Mesendoderm (in vitro differentiated cells): ENCODE data around the gene NDUFB2.
A peak's percentile ranks its signal among the peaks of the same experiment; 100 is the strongest.
"Not testable (repeated sequence)": the region's sequence is repeated elsewhere in the genome, so short reads cannot be mapped to it uniquely, and the experiment has no call there.

Experiments used
- DNase-seq: peaks from one replicate; pipeline ENCODE4 v3.0.0; 2013
- H2AK5ac ChIP-seq: 2 replicates; pipeline ENCODE4 v1.6.1; 2013; ENCODE audit warnings: low read length, inconsistent platforms
- H2BK120ac ChIP-seq: 2 replicates; pipeline ENCODE4 v1.6.1; 2013; ENCODE audit warnings: low read depth, mild to moderate bottlenecking, low read length, moderate library complexity, mixed read lengths
- H2BK15ac ChIP-seq: replicated peaks from 2 replicates; pipeline ENCODE4 v1.6.1; 2013; ENCODE audit warnings: low read depth, mild to moderate bottlenecking, moderate library complexity
- H2BK5ac ChIP-seq: 2 replicates; pipeline ENCODE4 v1.6.1; 2013; ENCODE audit warnings: low read length, inconsistent platforms
- H3K18ac ChIP-seq: 2 replicates; pipeline ENCODE4 v1.6.1; 2013; ENCODE audit warnings: mild to moderate bottlenecking, low read length, mixed read lengths
- H3K23ac ChIP-seq: one replicate; pipeline ENCODE4 v1.6.1; 2013; ENCODE audit warnings: low read length
- H3K27ac ChIP-seq: 2 replicates; pipeline ENCODE4 v1.5.1; 2013; ENCODE audit warnings: low read depth, mild to moderate bottlenecking, inconsistent platforms, low read length, moderate library complexity
- H3K27me3 ChIP-seq: 2 replicates; pipeline ENCODE4 v1.6.1; 2013; ENCODE audit warnings: low read length, control low read depth, mild to moderate bottlenecking, inconsistent platforms; ENCODE audit not compliant: insufficient read depth, poor library complexity
- H3K36me3 ChIP-seq: 2 replicates; pipeline ENCODE4 v1.6.1; 2013; ENCODE audit warnings: low read length, inconsistent platforms; ENCODE audit not compliant: control insufficient read depth, insufficient read depth
- H3K4ac ChIP-seq: one replicate; pipeline ENCODE4 v1.6.1; 2013; ENCODE audit warnings: low read depth, mild to moderate bottlenecking, low read length, moderate library complexity
- H3K4me1 ChIP-seq: 2 replicates; pipeline ENCODE4 v1.6.1; 2013; ENCODE audit warnings: low read depth, low read length, inconsistent platforms; ENCODE audit not compliant: control insufficient read depth
- H3K4me2 ChIP-seq: 2 replicates; pipeline ENCODE4 v1.6.1; 2013; ENCODE audit warnings: low read length
- H3K4me3 ChIP-seq: 2 replicates; pipeline ENCODE4 v1.5.1; 2013; ENCODE audit warnings: mild to moderate bottlenecking, low read length
- H3K56ac ChIP-seq: one replicate; pipeline ENCODE4 v1.6.1; 2013; ENCODE audit warnings: low read length
- H3K79me1 ChIP-seq: 2 replicates; pipeline ENCODE4 v1.6.1; 2013; ENCODE audit warnings: low read length, inconsistent platforms
- H3K79me2 ChIP-seq: 2 replicates; pipeline ENCODE4 v1.6.1; 2013; ENCODE audit warnings: mild to moderate bottlenecking, low read length; ENCODE audit not compliant: control insufficient read depth, insufficient read depth
- H3K9ac ChIP-seq: 2 replicates; pipeline ENCODE4 v1.6.1; 2013; ENCODE audit warnings: low read length, inconsistent platforms
- H4K5ac ChIP-seq: one replicate; pipeline ENCODE4 v1.6.1; 2013; ENCODE audit warnings: low read length
- H4K8ac ChIP-seq: one replicate; pipeline ENCODE4 v1.6.1; 2013; ENCODE audit warnings: low read depth, mild to moderate bottlenecking, control low read depth, low read length, moderate library complexity
- WGBS: extraction: QIAGEN DNeasy Blood & Tissue Kit; methylation state at CpG from one replicate; pipeline ENCODE4 v1.1.7; 2013; ENCODE audit warnings: low lambda C conversion rate, missing lambda C conversion rate; ENCODE audit not compliant: insufficient coverage; ENCODE audit errors: extremely low coverage; 5-methylcytosine and 5-hydroxymethylcytosine counted together

Gene NDUFB2

DNA sequence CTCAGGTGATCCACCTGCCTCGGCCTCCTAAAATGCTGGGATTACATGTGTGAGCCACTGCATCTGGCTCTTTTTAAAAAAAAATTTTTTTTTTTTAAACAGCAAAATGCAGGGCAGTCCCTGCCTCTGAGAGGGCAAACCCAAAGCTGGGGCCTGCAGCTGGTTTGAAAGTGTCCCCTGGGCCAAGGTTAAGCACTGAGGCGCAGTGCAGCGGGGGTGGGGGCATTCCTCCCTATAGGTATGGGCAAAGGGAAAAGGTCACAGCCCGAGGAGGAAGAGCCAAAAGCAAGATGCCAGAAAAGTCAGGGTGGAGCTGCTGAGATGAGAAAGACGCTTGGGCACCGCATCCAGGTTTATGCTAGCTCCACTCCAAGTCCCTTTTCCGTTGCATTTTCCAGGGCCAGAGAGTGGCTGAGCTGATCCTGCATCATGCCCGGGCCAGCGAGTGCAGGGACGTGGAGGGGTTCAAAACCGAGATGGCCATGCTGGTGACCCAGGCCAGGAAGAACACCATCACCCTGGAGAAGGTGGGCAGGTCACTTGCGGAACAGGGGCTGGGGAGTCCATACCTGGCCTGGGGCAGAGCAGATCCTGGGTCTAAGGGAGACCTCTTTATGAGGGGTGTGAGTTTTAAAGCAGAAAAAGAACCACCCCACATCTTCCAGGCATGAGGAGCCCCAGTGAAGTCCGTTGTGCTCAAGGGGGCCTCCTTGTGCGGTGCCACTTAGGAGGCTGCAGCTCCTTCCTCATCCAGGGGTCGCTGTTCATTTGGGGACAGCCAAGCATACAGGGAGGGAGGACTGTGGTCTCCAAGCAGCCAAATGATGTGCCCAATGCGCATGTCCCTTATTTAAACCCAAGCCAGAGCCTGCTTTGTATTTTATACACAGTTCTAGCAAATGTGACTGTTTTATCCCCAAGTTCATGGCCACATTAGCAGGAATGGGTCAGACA is 7.0 kb upstream of the NDUFB2 start:
- Histone ChIP-seq H3K23ac (no peak overlapping the region), H3K18ac (no peak overlapping the region), H3K36me3 (no peaks in the 10 kb centered on the region), H3K9ac (no peak overlapping the region), H2BK15ac (no peak overlapping the region), H3K4me1 (no peaks in the 10 kb centered on the region), H4K5ac (no peak overlapping the region), H3K27ac (no peak overlapping the region), H2AK5ac (no peak overlapping the region), H3K79me1 (no peaks in the 10 kb centered on the region), H3K27me3 (no peaks in the 10 kb centered on the region), H3K4ac (no peak overlapping the region), H3K4me2 (no peak overlapping the region), H3K79me2 (no peaks in the 10 kb centered on the region), H3K56ac (no peak overlapping the region), H2BK5ac (no peak overlapping the region), H2BK120ac (no peak overlapping the region), H3K4me3 (no peak overlapping the region), H4K8ac (no peak overlapping the region)
- DNase-seq = no peak
- no CpG with 5 or more reads among the region's 16 CpGs for WGBS

- no CpG with 5 or more reads among the region's 12 CpGs for WGBS
- Histone ChIP-seq H3K4me3 (no peak overlapping the region), H3K56ac (no peak overlapping the region), H4K5ac (no peak overlapping the region), H3K27me3 (no peaks in the 10 kb centered on the region), H3K4ac (no peak overlapping the region), H2BK120ac (no peak overlapping the region), H3K79me1 (no peaks in the 10 kb centered on the region), H3K9ac (no peak overlapping the region), H2AK5ac (no peak overlapping the region), H3K18ac (no peak overlapping the region), H2BK5ac (no peak overlapping the region), H3K36me3 (no peaks in the 10 kb centered on the region), H3K27ac (no peak overlapping the region), H3K79me2 (no peaks in the 10 kb centered on the region), H3K4me2 (no peak overlapping the region), H3K23ac (no peak overlapping the region), H2BK15ac (no peak overlapping the region), H4K8ac (no peak overlapping the region), H3K4me1 (no peaks in the 10 kb centered on the region)
- DNase-seq = peak; percentile 51
These were observed 5.0 kb upstream of the NDUFB2 start for GRCh38 chr7:140691376-140692045.

GRCh38 chr7:140693849-140694248 is 2.7 kb upstream of the NDUFB2 start:
- H3K36me3 ChIP-seq, H4K5ac ChIP-seq, H3K27me3 ChIP-seq, H3K4ac ChIP-seq, H3K27ac ChIP-seq, H2BK5ac ChIP-seq, H2BK15ac ChIP-seq, DNase-seq, H3K18ac ChIP-seq, H3K4me2 ChIP-seq, H4K8ac ChIP-seq, H2AK5ac ChIP-seq, H3K23ac ChIP-seq, H3K79me1 ChIP-seq, H3K56ac ChIP-seq, H3K9ac ChIP-seq, H3K4me3 ChIP-seq, H3K4me1 ChIP-seq, H2BK120ac ChIP-seq: not testable (repeated sequence)
- peaks cover 12% of the 10 kb centered on the region for H3K79me2 ChIP-seq
- WGBS = no CpG with 5 or more reads among the region's 10 CpGs

DNA sequence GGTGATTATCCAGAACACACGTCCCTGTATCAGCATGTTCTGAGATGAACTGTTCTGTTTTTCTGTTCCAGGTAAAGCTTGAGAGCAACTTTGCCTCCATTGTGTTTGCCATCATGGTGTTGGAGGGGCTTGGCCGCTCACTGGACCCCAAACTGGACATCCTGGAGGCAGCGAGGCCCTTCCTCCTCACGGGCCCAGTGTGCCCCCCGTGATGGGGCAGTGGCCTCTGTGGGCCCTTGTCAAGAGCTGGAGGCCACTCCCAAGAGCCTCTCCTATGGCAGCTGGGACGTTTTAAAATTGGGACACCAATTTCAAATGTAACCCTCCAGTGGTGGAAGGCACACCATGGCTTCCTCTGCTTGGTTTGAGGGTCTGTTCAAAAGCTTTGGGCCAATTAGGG is 1.9 kb upstream of the NDUFB2 start:
- no peak overlapping the region for H4K8ac ChIP-seq
- DNase-seq = no peak
- H3K79me2 ChIP-seq = peaks cover 18% of the 10 kb centered on the region
- no peaks in the 10 kb centered on the region for H3K27me3 ChIP-seq
- H2AK5ac ChIP-seq = no peak overlapping the region
- no peak overlapping the region for H3K27ac ChIP-seq
- no peak overlapping the region for H3K9ac ChIP-seq
- H3K23ac ChIP-seq = no peak overlapping the region
- H2BK5ac ChIP-seq = no peak overlapping the region
- no CpG with 5 or more reads among the region's 6 CpGs for WGBS
- H2BK120ac ChIP-seq = no peak overlapping the region
- H3K4ac ChIP-seq = no peak overlapping the region
- H4K5ac ChIP-seq = no peak overlapping the region
- H3K4me3 ChIP-seq = no peak overlapping the region
- H3K36me3 ChIP-seq = no peaks in the 10 kb centered on the region
- no peak overlapping the region for H3K56ac ChIP-seq
- peaks cover 8% of the 10 kb centered on the region for H3K79me1 ChIP-seq
- no peak overlapping the region for H2BK15ac ChIP-seq
- H3K18ac ChIP-seq = no peak overlapping the region
- H3K4me2 ChIP-seq = no peak overlapping the region
- H3K4me1 ChIP-seq = no peaks in the 10 kb centered on the region

DNA sequence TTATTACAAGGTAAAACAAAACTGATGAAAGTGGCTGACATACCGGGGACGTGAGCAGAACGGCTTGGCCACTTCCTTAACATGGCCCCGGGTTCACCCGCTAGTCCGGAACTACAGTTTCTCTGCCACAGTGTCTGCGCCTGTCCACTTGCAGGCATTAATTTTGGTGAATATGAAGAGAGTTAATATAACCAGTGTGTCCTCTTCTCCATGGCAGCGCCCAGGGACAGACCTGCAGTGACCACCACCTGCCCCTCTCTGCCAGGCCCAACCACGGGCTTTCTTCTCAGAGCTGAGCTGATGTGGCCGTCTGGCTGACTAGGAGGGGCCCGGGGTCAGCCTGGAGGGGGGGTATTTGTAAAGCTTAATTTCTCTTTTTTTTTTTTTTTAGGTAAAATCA is 1.1 kb upstream of the NDUFB2 start:
- Histone ChIP-seq H2AK5ac (no peak overlapping the region), H3K79me2 (peaks cover 21% of the 10 kb centered on the region), H3K9ac (no peak overlapping the region), H3K4me3 (no peak overlapping the region), H3K23ac (no peak overlapping the region), H3K79me1 (peaks cover 8% of the 10 kb centered on the region), H3K27ac (no peak overlapping the region), H3K56ac (no peak overlapping the region), H3K27me3 (no peaks in the 10 kb centered on the region), H2BK120ac (no peak overlapping the region), H3K4me1 (no peaks in the 10 kb centered on the region), H3K4me2 (no peak overlapping the region), H3K18ac (no peak overlapping the region), H4K5ac (no peak overlapping the region), H3K4ac (no peak overlapping the region), H3K36me3 (no peaks in the 10 kb centered on the region), H4K8ac (no peak overlapping the region), H2BK5ac (no peak overlapping the region), H2BK15ac (no peak overlapping the region)
- WGBS = no CpG with 5 or more reads among the region's 11 CpGs
- no peak for DNase-seq
